NB4 (cell line): Measurements from ENCODE around the gene ZNF71.

Experiments used
- POLR2A ChIP-seq: IDR thresholded peaks from 2 replicates; pipeline ENCODE4 v1.6.1; 2011; ENCODE audit warnings: mild to moderate bottlenecking; ENCODE audit not compliant: insufficient read length; ENCODE audit errors: extremely low read depth
- TF ChIP-seq, protein P1 (sequence below): IDR thresholded peaks from one replicate; pipeline ENCODE4 v1.5.1; 2012; ENCODE audit warnings: low read depth, low read length
- TF ChIP-seq, protein P2 (sequence below): IDR thresholded peaks from 2 replicates; pipeline ENCODE4 v1.6.1; 2011; ENCODE audit warnings: low read depth, low read length

- TF ChIP-seq, protein P1, sequence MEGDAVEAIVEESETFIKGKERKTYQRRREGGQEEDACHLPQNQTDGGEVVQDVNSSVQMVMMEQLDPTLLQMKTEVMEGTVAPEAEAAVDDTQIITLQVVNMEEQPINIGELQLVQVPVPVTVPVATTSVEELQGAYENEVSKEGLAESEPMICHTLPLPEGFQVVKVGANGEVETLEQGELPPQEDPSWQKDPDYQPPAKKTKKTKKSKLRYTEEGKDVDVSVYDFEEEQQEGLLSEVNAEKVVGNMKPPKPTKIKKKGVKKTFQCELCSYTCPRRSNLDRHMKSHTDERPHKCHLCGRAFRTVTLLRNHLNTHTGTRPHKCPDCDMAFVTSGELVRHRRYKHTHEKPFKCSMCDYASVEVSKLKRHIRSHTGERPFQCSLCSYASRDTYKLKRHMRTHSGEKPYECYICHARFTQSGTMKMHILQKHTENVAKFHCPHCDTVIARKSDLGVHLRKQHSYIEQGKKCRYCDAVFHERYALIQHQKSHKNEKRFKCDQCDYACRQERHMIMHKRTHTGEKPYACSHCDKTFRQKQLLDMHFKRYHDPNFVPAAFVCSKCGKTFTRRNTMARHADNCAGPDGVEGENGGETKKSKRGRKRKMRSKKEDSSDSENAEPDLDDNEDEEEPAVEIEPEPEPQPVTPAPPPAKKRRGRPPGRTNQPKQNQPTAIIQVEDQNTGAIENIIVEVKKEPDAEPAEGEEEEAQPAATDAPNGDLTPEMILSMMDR = no peak
- no peak for TF ChIP-seq POLR2A
- TF ChIP-seq, protein P2, sequence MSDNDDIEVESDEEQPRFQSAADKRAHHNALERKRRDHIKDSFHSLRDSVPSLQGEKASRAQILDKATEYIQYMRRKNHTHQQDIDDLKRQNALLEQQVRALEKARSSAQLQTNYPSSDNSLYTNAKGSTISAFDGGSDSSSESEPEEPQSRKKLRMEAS = no peak
These were observed 47.6 kb upstream of the ZNF71 start for GRCh38 chr19:56547535-56547934.
